H54 (cell line): Measurements from ENCODE around the gene CGNL1.

ENCODE experiments used
- DNase-seq: peaks from one replicate; pipeline ENCODE4 v3.0.0; 2011; ENCODE audit warnings: low spot score, mixed read lengths; ENCODE audit not compliant: insufficient read length
- FAIRE-seq: peaks from 3 replicates; lab custom pipeline; 2011; peaks lifted over from hg19 to GRCh38; lab: Jason Lieb, UNC
- POLR2A ChIP-seq: IDR thresholded peaks from 2 replicates; pipeline ENCODE4 v1.6.1; 2011; ENCODE audit warnings: low read depth, mild to moderate bottlenecking, low read length

Gene CGNL1

DNA sequence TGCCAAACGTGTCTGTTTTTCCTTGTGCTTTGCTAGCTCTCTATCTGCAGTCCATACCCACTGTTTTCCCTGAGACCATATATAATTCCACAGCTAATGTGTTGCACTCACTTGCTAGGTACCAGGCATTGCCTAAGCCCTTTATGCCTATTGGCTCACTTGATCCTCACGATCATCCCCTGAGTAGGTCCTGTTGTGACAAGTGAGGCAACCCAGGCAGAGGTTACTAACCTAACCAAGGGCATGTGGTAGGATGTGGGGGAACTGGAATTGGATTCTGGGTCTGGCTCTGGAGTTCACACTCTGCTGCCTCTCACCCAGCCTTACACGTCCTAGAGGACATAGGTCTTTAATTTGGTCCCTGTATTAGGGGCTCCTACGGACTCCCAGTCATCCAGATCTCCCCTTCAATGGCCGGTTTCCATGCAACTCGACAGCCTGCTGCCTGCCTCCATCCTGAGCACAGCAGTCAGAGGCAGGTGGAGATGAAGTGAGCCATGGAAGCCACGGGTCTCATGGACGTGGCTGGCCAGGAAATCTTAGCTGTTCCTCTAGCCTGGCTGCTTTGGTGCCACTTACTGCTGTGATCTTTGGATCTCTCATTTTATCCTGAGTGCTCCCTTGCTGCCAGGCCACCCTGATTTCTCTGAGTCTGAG lies 176.5 kb downstream of the CGNL1 start:
- FAIRE-seq (no peak), DNase-seq (no peak)
- no peak for TF ChIP-seq POLR2A

DNA sequence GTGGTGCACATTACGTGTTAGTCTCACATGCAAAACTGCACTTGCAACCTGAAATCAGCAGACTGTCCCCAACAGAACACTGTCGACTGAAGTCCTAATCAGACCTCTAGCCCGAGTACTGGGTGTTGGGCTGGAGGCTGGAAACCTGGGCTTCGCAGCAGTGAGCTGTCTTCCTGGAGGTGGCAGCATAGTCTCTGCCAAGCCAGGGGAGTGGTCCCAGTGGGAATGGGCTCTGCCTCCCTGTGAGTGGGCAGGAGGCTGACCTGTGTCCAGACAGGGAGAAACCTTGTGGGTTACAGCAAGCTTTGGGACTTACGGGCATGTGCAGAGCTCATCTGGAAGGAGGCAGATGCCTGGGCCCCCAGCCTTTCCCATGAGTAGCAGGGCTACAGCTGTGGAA lies 177.2 kb downstream of the CGNL1 start:
- no peak for DNase-seq
- FAIRE-seq = no peak
- no peak for TF ChIP-seq POLR2A

DNA sequence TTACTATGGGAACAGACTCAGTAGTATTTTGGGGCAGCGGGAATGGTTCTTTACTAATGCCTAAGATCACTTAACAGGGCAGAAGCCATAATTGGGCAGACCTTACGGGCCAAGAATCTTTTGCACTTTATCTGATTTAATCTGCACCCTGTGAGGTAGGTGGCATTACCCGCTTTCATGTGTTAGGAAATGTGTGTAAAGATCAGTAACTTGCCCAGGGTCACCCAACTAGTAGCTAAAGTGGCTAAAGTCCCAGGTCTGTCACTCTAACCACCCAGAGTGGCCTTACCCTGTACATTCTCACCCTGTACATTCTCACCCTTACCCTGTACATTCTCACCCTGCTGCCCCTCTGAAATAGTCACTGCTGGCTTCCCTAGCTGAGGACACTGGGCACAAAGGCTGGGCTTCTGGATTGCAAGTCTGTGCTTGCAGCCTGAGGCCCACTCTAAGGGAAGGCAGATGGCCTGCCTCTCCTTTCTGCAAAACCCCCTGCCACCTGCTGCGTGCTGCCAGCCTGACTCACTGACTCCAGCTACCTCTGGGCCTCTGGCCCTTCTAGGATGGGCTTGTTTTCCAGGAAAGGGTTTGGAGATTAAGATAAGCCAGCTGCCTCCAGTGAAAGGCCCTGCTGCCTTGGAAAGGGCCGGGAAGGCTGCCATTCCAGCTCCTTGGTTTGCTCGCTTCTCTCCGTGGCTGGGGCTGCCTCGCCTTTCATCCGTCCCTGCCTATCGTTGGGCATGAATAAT lies 177.9 kb downstream of the CGNL1 start:
- FAIRE-seq (no peak), DNase-seq (no peak)
- TF ChIP-seq POLR2A = no peak

DNA sequence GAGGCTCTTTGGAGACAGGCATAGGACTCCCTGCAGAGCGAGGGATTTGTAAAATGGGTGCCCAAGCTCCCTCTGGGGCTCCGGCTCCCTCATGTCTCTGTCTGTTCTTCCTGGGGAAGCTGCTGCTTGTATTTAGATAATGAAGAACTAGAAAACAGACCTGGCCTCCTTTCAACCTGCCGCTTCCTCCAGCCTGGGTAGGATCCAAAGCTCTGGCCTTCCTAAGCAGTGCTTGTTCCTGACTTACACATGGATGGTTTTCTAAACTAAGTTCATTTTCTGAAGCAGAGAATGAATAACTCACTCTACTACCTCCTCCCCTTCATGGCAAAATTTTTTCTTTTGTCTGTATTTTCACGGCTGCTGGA lies 178.5 kb downstream of the CGNL1 start:
- no peak for DNase-seq
- FAIRE-seq = no peak
- no peak for TF ChIP-seq POLR2A

DNA sequence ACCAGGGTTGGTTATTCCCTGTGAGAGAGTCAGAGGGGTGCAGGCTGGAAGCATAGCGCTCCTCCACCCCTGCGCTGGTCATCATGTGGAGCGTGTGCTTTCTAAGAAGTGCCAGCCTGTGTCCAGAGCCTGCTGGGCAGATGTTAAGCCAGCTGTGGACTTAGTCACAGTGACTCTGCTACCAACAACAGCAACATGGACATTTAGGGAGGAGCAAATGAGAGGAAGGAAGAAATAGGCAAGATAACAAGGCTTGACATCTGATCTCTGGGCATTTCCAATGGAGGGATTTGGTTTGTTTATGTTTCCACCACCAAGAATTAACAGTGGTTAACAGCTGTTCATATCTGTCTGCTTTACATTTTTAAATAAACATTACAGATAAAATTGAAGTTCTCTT lies 179.0 kb downstream of the CGNL1 start:
- FAIRE-seq (no peak), DNase-seq (no peak)
- TF ChIP-seq POLR2A = no peak

DNA sequence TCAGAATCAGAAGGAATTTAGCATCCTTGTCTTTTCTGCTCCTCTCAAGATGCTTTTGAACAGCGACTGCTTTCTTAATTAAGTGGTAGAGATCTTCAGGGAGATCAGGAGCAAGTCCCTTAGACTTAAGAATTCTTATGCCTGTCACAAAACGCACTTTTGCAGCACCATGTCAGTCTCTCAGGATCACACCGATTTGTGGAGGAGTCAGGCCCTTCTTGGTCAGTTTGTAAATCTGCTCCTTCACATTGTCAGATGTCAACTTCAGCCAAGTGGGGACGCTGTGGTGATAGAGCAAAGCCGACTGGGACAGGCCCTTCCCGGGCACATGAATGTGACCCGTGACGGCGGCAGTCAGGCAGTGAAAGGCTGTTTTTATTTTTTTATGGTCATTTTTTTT lies 179.7 kb downstream of the CGNL1 start:
- TF ChIP-seq POLR2A = no peak
- FAIRE-seq = no peak
- no peak for DNase-seq

DNA sequence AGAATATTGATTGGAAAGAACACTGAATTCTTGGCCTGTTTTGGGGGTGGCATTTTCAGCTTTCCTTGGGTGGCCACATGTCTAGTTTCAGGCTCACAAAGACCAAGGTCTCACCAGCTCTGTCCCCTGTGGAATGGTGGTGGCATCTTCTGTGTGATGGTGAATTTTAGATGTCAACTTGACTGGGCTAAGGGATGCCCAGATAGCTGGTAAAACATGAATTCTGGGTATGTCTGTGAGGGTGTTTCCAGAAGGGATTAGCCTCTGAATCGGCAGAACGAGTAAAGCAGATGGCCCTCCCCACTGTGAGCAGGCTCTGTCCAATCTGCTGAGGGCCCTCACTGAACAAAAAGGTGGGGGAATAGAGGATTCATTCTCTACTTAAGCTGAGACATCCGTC lies 181.0 kb downstream of the CGNL1 start:
- no peak for DNase-seq
- no peak for FAIRE-seq
- TF ChIP-seq POLR2A = no peak

DNA sequence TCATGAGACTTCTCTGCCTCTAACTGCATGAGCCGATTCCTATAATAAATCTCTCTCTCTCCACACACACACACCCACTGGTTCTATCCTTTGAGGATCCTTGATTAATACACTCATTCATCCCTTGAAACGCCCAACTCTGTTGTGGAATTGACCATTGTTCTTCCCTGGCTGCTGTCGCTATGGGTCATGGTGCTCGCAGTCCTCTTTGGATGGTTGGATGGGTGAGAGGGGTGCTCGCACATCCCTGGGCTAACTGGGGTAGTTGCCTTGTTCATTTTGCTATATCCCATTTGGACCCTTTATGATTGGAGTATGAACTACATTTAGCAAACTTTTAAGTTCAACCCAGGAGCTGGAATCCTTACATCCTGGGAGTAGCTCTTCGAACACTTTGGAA lies 181.5 kb downstream of the CGNL1 start:
- DNase-seq (no peak), FAIRE-seq (no peak)

DNA sequence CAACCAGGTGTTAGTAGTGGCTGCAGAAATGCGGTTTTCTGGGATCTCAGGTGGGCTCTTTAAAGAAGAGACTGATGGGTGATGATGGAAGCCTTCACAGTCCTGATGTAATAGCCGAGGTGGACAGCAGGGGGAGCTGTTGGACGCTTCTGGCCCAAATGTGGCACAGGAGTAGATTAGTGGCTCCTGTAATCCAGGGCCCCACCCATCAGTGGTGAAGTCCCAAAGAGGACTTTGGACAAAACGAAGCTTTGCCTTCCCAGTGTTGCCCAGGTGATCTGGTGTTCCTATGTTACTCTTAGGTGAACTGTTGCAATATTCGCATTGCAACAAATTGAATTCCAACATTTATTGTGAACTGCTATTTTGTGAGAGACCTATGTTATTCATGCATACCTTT lies 183.6 kb downstream of the CGNL1 start:
- TF ChIP-seq POLR2A = no peak
- no peak for DNase-seq
- FAIRE-seq = no peak

More for the DNA sequence above, 181.5 kb downstream of the CGNL1 start:
- TF ChIP-seq POLR2A = no peak

DNA sequence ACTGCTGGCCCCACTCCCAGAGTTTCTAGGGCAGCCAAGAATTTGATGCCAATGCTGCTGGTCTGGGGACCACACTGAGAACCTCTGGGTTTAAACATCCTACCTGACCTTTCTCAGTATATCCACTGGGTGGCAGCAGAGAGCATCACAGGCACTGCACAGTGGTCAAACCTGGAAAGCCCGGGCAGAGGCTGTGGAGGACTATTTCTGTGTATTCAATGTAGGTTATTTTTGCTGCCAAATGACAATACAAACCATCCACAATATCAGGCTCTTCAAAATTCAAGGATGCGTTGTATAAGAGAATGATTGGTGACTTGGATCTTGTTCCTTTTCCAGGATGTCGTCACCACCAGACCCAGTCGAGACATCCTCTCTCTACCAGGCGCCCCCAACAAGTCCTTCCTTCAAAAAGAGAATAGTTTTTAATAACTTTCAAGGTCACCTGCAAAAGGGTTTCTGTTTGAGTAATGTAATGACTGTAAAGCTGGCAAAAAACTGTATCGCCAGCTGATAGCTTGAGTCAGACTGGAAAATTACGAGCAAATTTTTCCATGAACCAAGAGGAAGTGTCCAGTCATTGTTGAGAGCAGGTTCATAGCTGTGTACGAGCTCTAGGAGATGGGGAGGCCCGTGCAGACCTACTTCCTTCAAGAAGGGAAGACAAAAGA lies 184.9 kb downstream of the CGNL1 start:
- TF ChIP-seq POLR2A = no peak
- FAIRE-seq (no peak), DNase-seq (peak; percentile 17)

DNA sequence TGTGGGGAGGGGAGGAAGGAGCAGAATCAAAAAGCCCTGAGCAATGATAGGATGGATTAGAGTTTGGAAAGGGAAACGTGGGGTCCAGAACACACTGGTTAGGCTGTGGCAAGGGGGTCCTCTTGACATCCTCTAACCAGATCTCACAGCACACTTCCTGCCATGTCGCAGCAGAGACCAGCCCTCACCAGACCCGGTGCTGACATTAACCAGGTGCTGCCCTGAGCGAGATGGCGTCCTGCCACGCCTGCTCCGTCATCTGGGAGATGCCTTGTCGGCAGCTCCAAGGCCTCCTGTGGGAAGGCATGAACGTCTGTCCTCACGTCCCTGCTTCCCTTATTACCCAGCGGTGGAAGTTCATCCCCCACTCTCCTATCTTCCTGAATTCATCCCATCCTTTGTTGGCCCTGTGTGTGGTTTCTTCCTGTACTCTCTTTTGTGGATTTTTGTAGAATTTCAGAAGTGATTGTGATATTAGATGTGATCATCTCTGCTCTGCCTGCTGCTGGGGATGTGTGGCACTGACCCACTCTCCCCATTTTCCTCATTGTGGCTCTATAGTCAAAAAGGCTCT lies 186.0 kb downstream of the CGNL1 start:
- TF ChIP-seq POLR2A = no peak
- no peak for DNase-seq
- no peak for FAIRE-seq

DNA sequence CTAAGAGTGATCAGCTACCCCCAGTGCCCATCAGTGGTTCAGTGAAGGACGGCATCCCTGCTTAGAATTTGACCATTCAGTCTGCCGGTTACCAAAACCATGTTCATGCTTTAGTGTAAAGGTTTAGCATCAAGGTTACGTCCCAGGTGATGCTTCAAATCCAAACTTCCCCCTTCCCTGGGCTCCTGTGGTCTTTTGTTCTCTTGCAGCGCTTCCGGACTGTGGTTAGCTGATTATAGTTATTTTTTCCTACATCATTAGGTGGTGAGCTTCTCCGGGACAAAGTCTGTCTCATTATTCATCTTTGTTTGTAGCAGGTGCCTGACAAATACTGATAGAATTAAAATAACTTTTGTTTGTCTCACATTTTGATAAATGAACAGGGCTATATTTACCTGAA lies 187.1 kb downstream of the CGNL1 start:
- no peak for TF ChIP-seq POLR2A
- no peak for DNase-seq
- no peak for FAIRE-seq

DNA sequence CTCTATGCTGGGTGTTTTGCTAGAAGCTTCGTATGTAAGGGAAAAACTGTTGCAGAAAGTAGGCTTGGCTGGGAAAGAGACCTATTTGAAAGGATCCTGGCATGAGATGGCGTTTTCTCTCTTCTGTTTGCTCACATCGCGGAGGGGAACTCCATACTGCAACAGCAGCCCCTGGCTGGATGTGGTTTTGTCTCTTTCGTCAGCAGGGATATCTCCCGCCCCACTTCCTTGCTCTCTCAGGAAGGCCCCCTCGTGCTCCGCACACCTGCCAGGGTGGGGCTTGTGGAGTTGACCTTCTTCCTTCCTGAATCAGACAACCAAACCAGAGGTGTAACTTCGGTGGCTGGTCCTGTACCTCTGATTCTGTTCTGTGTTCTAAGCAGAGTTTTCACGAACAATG lies 189.0 kb downstream of the CGNL1 start:
- DNase-seq = no peak
- FAIRE-seq = no peak
- TF ChIP-seq POLR2A = no peak

DNA sequence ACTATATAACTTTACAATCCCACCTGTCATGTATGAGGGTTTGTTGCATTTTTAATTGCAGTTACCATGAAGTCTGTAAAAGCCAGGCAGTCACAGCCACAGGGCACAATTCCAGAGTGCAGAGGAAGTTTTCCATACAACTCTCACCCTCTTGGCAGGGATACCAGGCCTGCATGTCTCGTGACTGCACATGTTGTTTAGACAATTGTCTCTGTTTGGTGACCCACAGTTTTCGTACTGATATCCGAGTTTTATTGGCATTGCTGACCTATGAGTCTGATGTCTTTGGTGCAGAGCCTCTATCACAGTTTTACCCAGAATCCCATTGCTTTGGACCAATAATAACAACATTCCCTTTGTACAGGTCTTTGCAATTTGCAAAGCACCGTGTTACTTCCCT lies 190.5 kb downstream of the CGNL1 start:
- DNase-seq (no peak), FAIRE-seq (no peak)
- no peak for TF ChIP-seq POLR2A

DNA sequence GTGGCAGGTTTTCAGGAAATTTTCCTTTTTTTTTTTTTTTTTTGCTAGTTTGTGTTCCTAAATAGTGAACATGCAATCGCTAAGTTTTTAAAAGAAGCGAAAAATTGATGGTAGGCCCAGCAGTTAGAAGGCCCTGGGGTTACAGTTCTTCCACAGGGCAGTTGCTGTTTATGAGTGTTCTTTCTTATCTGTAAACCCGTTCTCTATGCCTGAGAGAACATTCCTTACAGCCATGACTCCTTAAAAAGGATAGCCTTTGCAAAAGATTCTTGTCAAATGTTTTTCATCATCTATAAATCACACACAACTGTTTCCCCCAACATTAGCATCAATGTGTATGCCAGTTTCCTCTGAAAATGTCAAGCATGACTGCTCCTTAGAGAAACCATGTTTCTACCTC lies 191.6 kb downstream of the CGNL1 start:
- FAIRE-seq (no peak), DNase-seq (no peak)
- no peak for TF ChIP-seq POLR2A
